Activated naive CD8-positive, alpha-beta T cell (primary cell): Measurements from ENCODE around the gene KLRC1.
"Not testable (repeated sequence)": the region's sequence is repeated elsewhere in the genome, so short reads cannot be mapped to it uniquely, and the experiment has no call there.

Experiments
- H3K27ac Mint-ChIP-seq: one replicate; pipeline ENCODE4 v1.8.0; 2021; ENCODE audit warnings: mixed read lengths
- H3K27me3 Mint-ChIP-seq: one replicate; pipeline ENCODE4 v1.8.0; 2021; ENCODE audit warnings: mixed read lengths
- H3K36me3 Mint-ChIP-seq: one replicate; pipeline ENCODE4 v1.8.0; 2021; ENCODE audit warnings: mixed read lengths
- H3K4me1 Mint-ChIP-seq: one replicate; pipeline ENCODE4 v1.8.0; 2021; ENCODE audit warnings: low read depth, mixed read lengths
- H3K4me3 Mint-ChIP-seq: one replicate; pipeline ENCODE4 v1.8.0; 2021; ENCODE audit warnings: mild to moderate bottlenecking, mixed read lengths
- H3K9me3 Mint-ChIP-seq: one replicate; pipeline ENCODE4 v1.8.0; 2021; ENCODE audit warnings: low read depth, mixed read lengths

Gene KLRC1

GRCh38 chr12:10441144-10441543 lies 12.0 kb downstream of the KLRC1 start:
- not testable (repeated sequence) for H3K27me3 Mint-ChIP-seq, H3K9me3 Mint-ChIP-seq, H3K4me1 Mint-ChIP-seq, H3K27ac Mint-ChIP-seq, H3K36me3 Mint-ChIP-seq, H3K4me3 Mint-ChIP-seq

GRCh38 chr12:10439608-10440274 lies 13.4 kb downstream of the KLRC1 start:
- H3K4me3 Mint-ChIP-seq, H3K4me1 Mint-ChIP-seq, H3K27ac Mint-ChIP-seq, H3K9me3 Mint-ChIP-seq, H3K36me3 Mint-ChIP-seq, H3K27me3 Mint-ChIP-seq: not testable (repeated sequence)

- not testable (repeated sequence) for H3K4me3 Mint-ChIP-seq, H3K27me3 Mint-ChIP-seq, H3K4me1 Mint-ChIP-seq, H3K9me3 Mint-ChIP-seq, H3K36me3 Mint-ChIP-seq, H3K27ac Mint-ChIP-seq
Measured at GRCh38 chr12:10437601-10438000, 15.6 kb downstream of the KLRC1 start.

- not testable (repeated sequence) for H3K9me3 Mint-ChIP-seq, H3K36me3 Mint-ChIP-seq, H3K27me3 Mint-ChIP-seq, H3K4me1 Mint-ChIP-seq, H3K27ac Mint-ChIP-seq, H3K4me3 Mint-ChIP-seq
Measured at GRCh38 chr12:10435816-10436215, 17.4 kb downstream of the KLRC1 start, which contains the start of gene KLRC2. Gene KLRC2 (minus strand): TSS chr12:10436010. CDS start chr12:10435986, 24 bp downstream.

- not testable (repeated sequence) for H3K4me1 Mint-ChIP-seq, H3K4me3 Mint-ChIP-seq, H3K36me3 Mint-ChIP-seq, H3K27me3 Mint-ChIP-seq, H3K9me3 Mint-ChIP-seq, H3K27ac Mint-ChIP-seq
Measured at GRCh38 chr12:10430623-10431022, 22.6 kb downstream of the KLRC1 start.

- H3K27ac Mint-ChIP-seq, H3K27me3 Mint-ChIP-seq: not testable (repeated sequence)
Measured at GRCh38 chr12:10425938-10426337, 27.2 kb downstream of the KLRC1 start.

GRCh38 chr12:10424260-10424899 lies 28.8 kb downstream of the KLRC1 start:
- H3K27ac Mint-ChIP-seq, H3K4me3 Mint-ChIP-seq, H3K27me3 Mint-ChIP-seq, H3K36me3 Mint-ChIP-seq, H3K9me3 Mint-ChIP-seq: not testable (repeated sequence)
- H3K4me1 Mint-ChIP-seq: peaks cover 11% of the 10 kb centered on the region

More at GRCh38 chr12:10425938-10426337, 27.2 kb downstream of the KLRC1 start:
- not testable (repeated sequence) for H3K36me3 Mint-ChIP-seq, H3K4me3 Mint-ChIP-seq, H3K4me1 Mint-ChIP-seq, H3K9me3 Mint-ChIP-seq

- not testable (repeated sequence) for H3K27ac Mint-ChIP-seq, H3K9me3 Mint-ChIP-seq, H3K27me3 Mint-ChIP-seq, H3K4me3 Mint-ChIP-seq, H3K36me3 Mint-ChIP-seq
- peaks cover 17% of the 10 kb centered on the region for H3K4me1 Mint-ChIP-seq
Measured at GRCh38 chr12:10422159-10422558, 31.0 kb downstream of the KLRC1 start.

GRCh38 chr12:10420334-10420733 lies 32.8 kb downstream of the KLRC1 start, which contains the start of gene KLRC3:
Gene KLRC3 (minus strand): TSS chr12:10420595. CDS start chr12:10420550, 45 bp downstream.
- H3K36me3 Mint-ChIP-seq: not testable (repeated sequence)

GRCh38 chr12:10409392-10409791 lies 43.8 kb downstream of the KLRC1 start, which contains the start of gene KLRC4:
Gene KLRC4 (minus strand): TSS chr12:10409757. CDS start chr12:10409575, 182 bp downstream.
- Mint-ChIP-seq H3K4me1 (peaks cover 41% of the 10 kb centered on the region), H3K4me3 (peak within 1 kb of the TSS; percentile 87), H3K27ac (peak within 1 kb of the TSS; percentile 92), H3K36me3 (peaks cover 7% of the 10 kb centered on the region), H3K27me3 (no peaks in the 10 kb centered on the region), H3K9me3 (no peaks in the 10 kb centered on the region)

More at GRCh38 chr12:10420334-10420733, 32.8 kb downstream of the KLRC1 start, which contains the start of gene KLRC3:
- H3K27ac Mint-ChIP-seq: peak within 1 kb of the TSS; percentile 86
- peak within 1 kb of the TSS; percentile 73 for H3K4me3 Mint-ChIP-seq
- H3K27me3 Mint-ChIP-seq, H3K9me3 Mint-ChIP-seq: not testable (repeated sequence)
- H3K4me1 Mint-ChIP-seq: peaks cover 17% of the 10 kb centered on the region

GRCh38 chr12:10408842-10409241 lies 44.3 kb downstream of the KLRC1 start:
- Mint-ChIP-seq H3K4me1 (peaks cover 42% of the 10 kb centered on the region), H3K27ac (peak overlapping the region; percentile 92), H3K9me3 (no peaks in the 10 kb centered on the region), H3K27me3 (no peaks in the 10 kb centered on the region), H3K36me3 (peaks cover 7% of the 10 kb centered on the region), H3K4me3 (peak overlapping the region; percentile 87)

GRCh38 chr12:10406725-10407124 lies 46.5 kb downstream of the KLRC1 start:
- H3K4me1 Mint-ChIP-seq: peaks cover 47% of the 10 kb centered on the region
- H3K4me3 Mint-ChIP-seq: peak overlapping the region; percentile 82
- peak overlapping the region; percentile 99 for H3K27ac Mint-ChIP-seq
- no peaks in the 10 kb centered on the region for H3K27me3 Mint-ChIP-seq
- H3K36me3 Mint-ChIP-seq: peaks cover 7% of the 10 kb centered on the region
- H3K9me3 Mint-ChIP-seq: no peaks in the 10 kb centered on the region

- peaks cover 12% of the 10 kb centered on the region for H3K36me3 Mint-ChIP-seq
Measured at GRCh38 chr12:10405294-10405693, 47.9 kb downstream of the KLRC1 start.

GRCh38 chr12:10404798-10405197 lies 48.4 kb downstream of the KLRC1 start:
- H3K36me3 Mint-ChIP-seq: peaks cover 15% of the 10 kb centered on the region

More at GRCh38 chr12:10405294-10405693, 47.9 kb downstream of the KLRC1 start:
- Mint-ChIP-seq H3K4me1 (peaks cover 51% of the 10 kb centered on the region), H3K27ac (peak overlapping the region; percentile 88), H3K27me3 (no peaks in the 10 kb centered on the region), H3K4me3 (peak overlapping the region; percentile 74), H3K9me3 (no peaks in the 10 kb centered on the region)

GRCh38 chr12:10400829-10401228 lies 52.3 kb downstream of the KLRC1 start:
- no peaks in the 10 kb centered on the region for H3K9me3 Mint-ChIP-seq
- H3K4me3 Mint-ChIP-seq: peak overlapping the region; percentile 60
- H3K4me1 Mint-ChIP-seq: peaks cover 54% of the 10 kb centered on the region
- peaks cover 17% of the 10 kb centered on the region for H3K36me3 Mint-ChIP-seq
- H3K27ac Mint-ChIP-seq: peak overlapping the region; percentile 89
- H3K27me3 Mint-ChIP-seq: no peaks in the 10 kb centered on the region

More at GRCh38 chr12:10404798-10405197, 48.4 kb downstream of the KLRC1 start:
- H3K4me1 Mint-ChIP-seq: peaks cover 55% of the 10 kb centered on the region
- no peaks in the 10 kb centered on the region for H3K9me3 Mint-ChIP-seq
- peak overlapping the region; percentile 74 for H3K4me3 Mint-ChIP-seq
- H3K27ac Mint-ChIP-seq: peak overlapping the region; percentile 88
- no peaks in the 10 kb centered on the region for H3K27me3 Mint-ChIP-seq
